GM19467 (cell line): ENCODE results near the gene PLEKHF1.

Source experiments
- ATAC-seq: cut with Tn5 transposase; IDR thresholded peaks from one replicate; pipeline ENCODE4 v1.9.1; 2021; ENCODE audit warnings: mild to moderate bottlenecking, moderate library complexity; ENCODE audit not compliant: unreplicated experiment

Gene PLEKHF1

GRCh38 chr19:29724746-29725145, 59.5 kb downstream of the PLEKHF1 start:
- no peak for ATAC-seq
